ENCODE results near the gene KCNA3.

Gene KCNA3

DNA sequence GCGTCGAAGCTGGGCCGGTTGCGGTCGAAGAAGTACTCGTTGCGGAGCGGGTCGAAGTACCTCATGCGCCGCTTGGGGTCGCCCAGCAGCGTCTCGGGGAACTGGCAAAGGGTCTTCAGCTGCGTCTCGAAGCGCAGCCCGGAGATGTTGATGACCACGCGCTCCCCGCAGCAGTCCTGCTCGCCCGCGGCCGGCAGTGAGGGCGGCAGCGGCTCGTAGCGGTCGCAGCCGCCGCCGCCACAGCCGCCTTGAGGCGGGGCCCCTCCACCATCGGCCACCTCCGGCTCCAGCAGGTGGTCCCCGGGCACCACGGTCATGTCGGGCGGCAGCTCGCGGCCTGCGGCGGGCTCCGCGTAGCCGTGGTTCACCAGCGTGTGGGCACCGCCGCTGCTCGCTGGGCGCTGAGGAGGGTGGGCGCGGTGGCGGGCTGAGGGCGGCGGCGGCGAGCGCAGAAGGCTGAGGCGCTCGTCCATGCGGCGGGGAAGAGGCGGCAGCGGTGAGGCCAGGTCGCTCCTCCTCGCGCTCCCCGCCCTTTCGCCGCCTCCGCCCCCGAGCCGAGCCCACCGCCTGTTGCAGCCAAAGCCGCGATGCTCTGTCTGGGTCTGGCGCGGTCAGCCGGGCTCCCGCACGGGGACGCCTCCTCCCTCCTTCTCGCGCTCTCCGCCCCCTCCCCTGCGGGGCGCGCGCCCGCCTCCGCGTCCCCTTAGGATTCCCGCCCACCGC is at the start of gene KCNA3:
Gene KCNA3 (minus strand): TSS at position 604 of the 723 bp plus-strand sequence. CDS start 131 bp downstream, at position 473.
- no peak for DNase-seq

DNA sequence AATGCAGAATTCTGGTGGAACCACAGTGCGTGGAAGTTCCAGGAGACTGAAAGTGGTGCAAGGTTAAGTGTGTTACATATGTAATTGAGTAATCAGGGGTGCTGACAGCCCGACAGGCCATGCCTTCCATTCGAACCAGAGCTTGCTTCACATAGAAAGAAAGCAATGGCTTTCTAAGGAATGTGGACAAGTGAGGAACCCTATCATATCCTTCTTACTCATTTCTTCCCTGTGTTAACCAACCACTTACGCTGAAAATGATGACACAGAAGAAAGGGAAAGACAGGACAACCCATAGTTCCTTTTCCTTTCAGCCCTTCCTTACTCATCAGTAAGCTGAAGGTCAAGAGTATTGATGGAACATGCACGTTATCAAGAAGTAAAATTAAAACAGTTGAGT is 48.1 kb upstream of the KCNA3 start:
- no peak for DNase-seq

DNA sequence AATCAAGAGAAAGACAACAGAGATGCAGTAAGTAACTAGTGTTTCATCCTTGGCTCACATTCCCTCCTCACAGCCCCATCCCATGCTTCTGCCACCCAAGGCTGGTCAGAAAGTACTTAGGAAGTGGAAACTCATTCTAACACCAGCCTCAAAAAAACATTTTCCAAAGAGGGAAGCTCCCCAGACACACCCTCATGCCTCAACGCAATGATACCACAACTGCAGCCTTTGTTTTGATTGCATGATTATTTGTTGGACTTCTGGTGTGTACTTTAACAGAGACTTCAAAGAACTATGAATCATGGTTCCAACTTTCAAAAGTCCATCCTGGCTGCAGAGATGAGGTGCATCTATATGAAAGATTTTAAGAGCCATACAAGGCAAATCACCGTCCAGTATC is 45.2 kb upstream of the KCNA3 start:
- no peak for DNase-seq

DNA sequence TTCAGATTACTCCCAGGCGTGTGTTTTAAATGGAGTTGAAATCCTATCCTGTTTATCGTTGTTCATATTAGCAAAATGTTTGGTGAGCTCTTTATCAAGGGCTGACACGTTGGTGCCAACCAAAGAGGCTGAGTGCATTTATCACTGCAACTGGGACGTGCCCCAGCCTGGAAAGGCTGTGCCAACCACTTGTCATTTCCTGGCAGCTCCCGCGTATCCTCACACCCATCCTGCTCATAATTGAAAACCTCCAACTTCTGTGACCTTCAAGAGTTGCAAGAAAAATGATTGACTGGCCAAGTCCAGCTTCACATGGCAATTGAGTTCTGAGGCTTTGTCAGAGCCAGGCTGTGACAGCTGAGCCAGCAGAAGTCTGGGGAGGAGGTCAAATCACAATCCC is 43.7 kb upstream of the KCNA3 start:
- no peak for DNase-seq

DNA sequence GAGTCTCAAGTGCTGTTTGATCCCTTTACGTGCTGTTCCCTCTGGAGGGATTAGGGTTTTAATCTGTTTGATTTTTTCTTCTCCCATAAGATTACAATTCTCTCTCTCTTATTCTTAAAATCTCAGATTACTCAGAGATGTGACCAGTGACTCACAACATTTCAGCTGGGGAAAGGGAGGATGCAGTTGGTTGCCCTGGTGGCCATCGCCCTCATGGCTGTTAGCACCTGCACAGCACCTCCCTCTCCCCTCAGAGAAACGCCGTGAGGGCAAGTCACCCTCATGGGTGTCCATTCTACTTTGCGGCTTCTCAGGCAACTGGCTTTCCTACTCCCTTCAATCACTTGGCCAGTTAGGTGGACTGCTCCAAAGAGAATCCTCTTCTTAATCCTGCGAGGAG is 42.4 kb upstream of the KCNA3 start:
- no peak for DNase-seq

DNA sequence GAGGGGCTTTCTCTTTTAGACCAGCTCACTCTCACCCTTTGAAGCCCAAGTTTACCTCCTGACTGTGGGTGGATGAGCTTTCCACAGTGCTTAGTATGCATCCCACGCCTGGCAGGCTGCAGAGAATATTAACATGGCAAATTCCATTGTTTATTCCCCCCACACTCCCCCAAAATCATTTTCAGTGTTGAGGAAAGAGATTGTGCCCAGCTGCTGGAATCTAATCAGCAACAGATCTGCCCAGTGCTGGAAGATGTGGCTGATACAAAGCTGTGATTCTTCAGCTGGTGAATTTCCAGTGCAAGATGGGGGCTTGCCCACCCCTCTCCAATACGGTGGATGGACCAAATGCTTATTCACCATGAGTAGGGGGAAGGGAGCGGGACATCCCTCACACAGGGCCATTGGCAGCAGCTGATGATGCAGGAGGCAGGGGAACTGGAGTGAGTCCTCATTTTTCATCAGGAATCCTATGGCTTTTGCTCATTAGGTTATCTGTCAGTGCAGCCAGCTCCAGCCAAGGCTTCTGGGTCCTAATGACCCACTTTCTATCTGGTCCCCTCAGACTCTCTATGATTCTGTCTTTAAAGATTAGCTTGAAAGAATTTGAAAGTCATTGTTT is 39.7 kb upstream of the KCNA3 start:
- no peak for DNase-seq

DNA sequence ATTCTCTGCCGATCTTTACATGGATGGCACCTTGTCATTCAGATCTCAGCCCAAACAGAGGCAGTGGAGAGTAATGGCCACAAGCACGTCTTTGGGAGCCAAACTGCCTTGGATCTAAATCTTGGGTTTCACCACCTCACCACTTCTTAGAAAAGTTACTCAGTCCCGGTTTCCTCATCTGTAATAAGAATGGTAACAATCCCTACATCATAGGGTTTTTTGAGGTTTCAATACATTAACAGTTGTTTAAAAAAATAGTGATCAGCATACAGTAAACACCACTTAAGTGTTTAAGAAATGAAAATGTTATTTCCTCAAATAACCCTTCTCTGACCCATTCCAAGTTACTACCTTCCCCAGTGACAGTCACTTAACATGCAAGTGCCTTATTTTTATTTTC is 38.5 kb upstream of the KCNA3 start:
- DNase-seq = no peak

DNA sequence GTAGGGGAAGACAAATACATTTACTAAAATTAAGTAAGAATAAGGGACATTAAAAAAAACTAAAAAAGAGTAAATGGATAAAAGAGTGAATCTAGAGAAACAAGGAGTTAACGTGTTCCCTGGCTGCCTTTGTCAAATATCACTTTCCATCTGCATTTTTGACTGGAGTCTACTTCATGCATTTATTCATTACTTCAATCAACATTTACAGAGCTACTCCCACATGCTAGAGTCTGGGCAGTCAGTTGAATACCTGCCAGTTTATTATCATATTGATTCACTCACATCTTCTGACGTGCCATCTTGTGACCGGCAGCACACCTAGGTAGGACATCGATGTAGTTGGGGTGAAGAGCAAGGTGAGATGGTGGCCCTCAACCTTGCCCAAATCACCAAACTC is 35.6 kb upstream of the KCNA3 start:
- no peak for DNase-seq

DNA sequence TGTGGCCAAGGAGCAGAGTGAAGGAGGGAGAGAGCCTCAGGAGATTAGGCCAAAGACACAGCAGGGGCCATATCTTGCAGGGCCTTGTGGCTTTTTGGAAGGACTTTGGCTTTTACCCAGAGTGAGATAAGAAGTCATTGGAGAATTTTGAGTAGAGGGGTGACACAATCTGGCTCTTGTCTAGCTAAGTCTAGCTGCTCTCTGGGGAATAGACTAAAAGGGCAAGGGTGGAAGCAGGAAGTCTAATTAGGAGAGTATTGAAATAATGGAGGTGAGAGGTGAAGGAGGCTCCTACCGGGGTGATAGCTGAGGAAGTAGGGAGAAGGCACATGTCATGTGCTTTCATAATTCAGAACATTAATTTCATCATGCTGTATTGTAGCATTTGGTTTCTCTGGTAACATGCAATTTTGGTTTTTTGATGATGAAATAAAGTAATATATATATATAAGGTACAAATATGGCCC is 34.3 kb upstream of the KCNA3 start:
- no peak for DNase-seq

DNA sequence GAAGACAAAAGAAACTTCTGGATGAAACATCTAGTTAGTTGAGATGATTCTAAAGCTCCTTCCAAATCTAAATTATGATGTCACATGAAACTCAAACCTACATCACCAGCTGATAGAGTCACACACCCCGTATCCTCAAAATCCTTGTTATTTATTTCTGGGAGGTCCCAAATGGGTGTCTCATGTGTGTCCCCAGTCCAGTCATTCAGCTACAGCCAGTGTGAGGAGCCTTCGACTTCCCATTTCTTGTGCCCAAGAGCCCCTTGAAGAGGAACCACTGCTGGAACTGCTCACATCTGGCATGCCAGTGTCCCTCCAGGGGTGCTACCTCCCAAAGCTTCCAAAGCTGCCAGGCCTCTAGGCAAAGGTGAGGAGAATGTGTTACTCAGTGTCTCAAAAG is 32.5 kb upstream of the KCNA3 start:
- DNase-seq = no peak

DNA sequence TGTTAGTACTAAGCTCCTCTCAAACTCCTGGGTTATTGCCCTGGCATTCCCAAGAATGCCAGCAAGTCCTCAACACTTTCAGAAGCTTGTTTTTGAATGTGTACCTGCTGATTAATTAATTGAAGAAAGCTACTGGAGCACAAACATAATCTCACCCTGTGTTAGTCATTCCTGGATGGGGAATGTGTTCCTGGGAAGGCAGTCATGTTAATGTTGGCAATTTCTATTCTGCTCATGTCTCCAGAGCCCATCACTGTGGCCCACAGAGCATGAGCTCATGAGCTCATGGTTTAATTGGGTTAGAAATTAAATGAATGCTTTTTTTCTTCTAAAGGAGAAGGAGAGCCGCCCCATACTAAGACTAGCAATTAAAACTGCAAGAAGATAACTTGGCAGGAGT is 31.9 kb upstream of the KCNA3 start:
- no peak for DNase-seq

DNA sequence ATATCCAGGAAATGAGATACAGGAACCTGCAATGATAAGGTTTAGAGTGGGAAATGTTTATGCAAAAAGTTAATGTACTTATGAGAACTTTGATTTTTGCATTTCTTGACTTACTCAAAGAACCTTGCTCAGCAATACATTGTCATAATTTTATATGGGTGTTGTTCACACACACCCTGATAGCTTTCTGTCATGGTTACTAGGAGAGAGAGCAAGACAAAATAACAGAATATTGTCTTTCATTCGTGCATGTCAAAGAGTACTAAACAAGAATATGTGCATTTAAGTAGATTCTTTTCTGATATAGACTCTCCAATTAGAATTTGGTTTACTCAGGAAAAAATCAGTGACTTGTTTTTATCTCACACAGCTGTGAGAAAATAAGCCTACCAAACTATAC is 27.5 kb upstream of the KCNA3 start:
- DNase-seq = no peak

DNA sequence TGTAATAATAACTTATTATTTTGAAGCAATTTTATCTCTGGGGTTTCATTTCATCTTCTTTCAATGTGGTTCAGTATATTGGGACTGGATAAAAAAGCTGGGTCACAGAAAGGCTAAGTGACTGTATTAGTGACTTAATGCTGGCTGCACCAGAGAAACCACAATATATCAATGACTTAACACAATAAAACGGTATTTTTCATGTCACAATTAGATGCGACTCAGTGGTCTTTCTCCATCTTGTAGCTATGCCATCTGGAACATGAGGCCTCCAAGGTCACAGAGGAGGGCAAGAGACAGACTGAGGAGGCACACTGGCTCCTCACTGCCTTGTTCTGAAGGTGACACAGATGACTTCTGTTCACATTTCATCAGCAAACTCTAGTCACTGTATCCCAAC is 26.0 kb upstream of the KCNA3 start:
- no peak for DNase-seq

DNA sequence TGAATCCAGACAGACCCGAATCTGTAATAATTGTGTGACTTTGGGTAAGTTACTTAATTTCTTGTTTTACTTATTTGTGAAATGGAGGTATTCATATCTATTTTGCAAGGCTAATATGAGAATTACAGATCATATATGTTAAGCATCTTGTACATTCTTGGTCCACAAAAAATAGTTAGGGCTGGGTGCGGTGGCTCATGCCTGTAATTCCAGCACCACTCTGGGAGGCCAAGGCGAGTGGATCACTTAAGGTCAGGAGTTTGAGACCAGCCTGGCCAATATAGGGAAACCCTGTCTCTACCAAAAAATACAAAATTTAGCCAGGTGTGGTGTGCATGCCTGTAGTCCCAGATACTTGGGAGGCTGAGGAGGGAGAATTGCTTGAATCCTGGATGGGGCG is 22.9 kb upstream of the KCNA3 start:
- no peak for DNase-seq

DNA sequence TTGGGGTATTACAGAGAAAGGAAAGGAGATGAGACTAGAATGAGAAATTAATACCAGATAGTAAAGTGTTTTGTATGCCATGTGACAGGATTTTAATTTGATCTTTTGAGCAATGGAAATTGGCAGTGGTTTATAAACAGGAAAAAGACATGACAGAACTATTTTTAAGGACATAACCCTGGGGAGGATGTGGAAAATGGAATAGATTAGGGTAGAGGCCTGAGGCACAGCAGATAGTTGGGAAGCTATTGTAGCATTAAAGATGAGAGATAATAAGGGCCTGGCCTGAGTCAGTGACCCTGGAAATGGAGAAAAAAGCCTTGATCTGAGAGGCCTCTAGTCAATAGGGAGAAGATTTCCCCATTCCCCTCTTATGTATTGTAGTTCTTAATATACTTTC is 22.1 kb upstream of the KCNA3 start:
- no peak for DNase-seq

DNA sequence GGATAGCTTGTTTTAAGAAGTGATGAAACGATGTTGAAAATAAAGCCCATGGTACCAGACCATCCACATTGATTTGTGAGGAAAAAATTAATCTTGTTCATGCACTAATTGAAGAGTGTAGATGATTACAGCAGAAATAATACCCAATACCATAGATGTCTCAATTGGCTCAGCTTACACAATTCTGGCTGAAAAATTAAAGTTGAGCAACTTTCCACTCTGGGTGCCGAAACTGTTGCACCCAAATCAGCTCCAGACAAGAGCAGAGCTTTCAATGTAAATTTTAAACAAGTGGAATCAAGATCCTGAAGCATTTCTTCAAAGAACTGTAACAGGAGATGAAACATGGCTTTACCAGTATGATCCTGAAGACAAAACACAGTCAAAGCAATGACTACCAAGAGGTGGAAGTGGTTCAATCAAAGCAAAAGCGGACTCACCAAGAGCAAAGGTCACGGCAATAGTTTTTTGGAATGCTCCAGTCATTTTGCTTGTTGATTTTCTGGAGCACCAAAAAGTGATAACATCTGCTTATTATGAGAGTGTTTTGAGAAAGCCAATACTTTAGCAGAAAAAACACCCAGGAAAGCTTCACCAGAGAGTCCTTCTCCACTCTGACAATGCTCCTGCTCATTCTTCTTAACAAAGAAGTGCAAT is 16.1 kb upstream of the KCNA3 start:
- no peak for DNase-seq

DNA sequence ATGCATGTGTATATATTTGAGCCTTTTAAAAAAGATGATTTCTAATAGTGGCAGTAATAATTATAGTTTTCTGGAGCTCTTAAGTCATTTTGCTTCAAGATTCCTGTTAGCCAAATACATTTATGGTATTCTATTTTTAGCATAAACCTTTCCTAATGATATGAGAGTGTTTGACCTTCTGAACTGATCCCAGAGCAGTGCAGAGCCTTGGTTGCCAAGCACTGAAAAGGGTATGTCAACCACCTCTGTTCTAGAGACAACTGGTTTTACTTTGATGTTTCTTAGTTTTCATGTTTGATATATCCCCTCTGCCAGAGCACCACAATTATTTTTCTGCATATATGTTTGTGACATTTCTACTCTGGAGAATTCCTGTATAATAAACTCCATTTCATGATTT is 15.1 kb upstream of the KCNA3 start:
- no peak for DNase-seq

DNA sequence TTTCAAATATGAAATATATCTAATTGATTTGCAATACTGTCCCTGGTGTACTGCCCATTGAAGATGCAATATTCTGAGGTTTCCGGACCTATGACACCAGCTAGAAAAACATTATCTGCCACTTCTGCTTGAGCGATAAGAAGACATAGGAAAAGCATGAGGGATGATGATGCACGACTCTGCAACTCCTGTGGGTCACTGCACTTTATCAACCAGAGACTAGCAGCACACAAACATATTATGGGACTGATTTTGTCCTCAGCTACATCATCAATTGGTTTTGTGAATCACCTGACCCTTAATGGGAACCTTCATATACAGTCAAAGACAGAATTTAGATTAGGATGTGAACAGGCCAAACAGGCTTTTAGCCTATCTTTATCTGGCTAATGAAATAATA is 13.8 kb upstream of the KCNA3 start:
- no peak for DNase-seq

DNA sequence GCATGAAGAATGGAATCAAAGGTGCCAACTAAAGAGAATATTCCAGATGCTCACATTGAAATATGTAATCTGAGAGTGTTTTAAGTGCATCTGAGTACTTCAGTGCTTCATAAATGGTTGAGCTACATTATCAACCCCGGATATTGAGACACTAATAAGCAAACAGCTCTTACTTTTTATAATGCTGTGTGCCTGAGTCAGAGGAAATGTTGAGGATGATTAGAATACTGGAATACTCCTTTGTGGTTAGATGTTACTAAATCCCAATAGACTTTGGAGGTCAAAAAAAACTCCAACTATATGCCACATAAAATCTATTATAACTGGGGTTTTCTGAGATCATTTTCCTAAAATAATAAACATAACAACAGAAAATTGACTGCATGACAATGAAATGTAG is 12.5 kb upstream of the KCNA3 start:
- no peak for DNase-seq

DNA sequence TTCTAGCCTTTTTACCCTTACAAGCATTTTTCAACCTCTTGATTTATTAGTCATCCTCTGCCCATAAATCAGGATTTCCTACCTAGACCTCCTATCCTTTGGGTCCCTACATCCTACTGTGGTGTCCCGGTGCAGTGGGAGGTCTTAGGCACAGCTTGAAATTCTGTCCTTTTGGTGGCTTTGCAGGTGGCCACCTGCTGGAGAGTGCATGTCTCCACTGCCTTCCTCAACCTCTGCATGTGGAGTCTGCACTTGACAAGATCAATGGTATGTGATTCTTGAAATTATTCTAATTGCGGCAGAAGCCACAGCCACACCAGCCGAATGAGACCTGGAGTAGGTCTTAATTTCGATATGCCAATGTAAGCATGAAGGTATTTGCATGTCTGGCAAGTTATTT is 11.4 kb upstream of the KCNA3 start:
- no peak for DNase-seq

DNA sequence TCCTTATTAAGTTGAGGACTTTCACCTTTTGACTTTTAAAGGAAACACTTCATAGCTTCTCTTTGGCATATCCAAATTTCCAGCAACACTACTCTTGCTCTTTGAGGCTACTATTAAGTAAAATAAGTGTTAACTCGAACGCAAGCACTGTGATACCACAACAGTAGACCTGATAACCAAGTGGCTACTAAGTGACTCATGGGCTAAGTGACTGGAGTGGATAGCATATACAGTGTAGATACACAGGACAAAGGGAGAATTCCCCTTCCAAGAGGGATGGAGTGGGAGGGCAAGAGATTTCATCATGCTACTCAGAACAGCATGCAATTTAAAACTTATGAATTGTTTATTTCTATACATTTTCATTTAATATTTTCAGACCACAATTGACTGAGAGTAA is 9.8 kb upstream of the KCNA3 start:
- no peak for DNase-seq

DNA sequence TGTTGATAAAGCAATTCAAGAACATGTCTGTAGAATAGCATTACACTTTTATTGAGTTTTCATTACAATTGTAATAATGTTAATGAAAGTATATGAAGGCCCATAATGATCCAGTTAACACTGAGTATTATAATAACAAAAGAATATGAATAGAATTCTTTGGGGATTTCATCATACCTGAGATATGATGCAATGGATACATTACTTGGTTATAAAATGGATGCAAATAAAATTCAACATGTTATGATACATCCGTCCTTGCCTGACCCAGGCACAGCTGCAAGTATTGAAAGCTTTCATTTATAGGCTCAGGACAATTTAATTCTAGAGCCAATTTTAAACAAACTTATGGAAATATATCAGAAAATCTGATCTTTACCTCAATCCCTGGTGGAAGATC is 8.2 kb upstream of the KCNA3 start:
- no peak for DNase-seq

DNA sequence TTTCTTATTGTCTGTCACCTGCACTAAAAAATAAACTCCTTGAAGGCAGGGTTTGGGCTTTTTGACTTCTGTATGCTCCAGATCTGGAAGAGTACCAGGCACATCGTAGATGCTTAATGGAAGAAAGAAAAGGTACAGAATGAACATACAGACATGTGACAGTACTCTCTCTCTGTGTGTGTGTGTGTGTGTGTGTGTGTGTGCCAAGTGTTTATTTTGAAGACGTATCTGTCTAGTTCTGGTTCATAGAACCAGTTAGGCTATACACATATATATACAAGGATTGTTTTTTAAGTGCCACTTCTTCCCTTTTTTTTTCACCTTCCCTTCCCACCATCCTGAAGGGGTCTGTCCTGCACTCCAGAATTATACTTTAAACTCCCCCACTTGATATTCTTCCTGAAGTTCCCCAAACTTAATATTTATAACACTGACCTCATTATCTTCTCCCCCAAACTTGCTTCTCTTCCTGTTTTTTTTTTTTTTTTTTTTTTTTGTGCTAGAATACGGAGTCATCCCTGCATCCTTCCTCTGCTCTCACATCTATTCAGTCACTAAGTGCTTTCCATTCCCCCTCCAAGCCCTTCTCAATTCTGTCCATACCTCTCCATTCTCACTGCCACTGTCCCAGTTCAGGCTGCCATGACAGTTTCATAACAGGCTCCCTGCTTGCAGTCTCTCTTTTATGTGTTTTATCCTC is 5.4 kb upstream of the KCNA3 start:
- DNase-seq = no peak

DNA sequence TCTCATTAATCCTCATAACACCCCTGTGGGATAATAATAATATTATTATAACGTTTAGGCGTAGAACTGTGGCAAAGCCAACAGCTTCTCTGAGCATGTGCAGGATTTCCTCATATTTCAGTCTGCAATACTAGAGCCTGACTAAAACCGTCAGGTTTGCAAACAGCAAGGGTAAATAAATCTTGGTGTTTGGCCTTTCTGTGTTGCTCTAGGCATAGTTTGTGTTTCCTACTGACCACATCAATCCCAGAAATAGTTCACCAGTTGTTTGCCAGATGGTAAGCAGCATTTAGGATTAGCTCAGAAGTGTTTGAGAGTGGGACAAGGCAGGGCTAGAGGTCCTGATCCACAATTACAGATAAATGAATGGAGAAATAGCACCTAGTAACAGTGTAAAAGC is 2.8 kb upstream of the KCNA3 start:
- DNase-seq = no peak
